Upper lobe of left lung (tissue), 6 donors: ENCODE measurements around the gene COL28A1. TPM values are rescaled to one million over a fixed set of nuclear protein-coding genes. Genes with fewer than 3 reads are reported as not detected.

Experiments used
- ATAC-seq, 2 donors: fragments of 200-7000 bp; cut with Tn5 transposase; one replicate each; pipeline ENCODE4 v1.9.1; 2022; ENCODE audit warnings: mild to moderate bottlenecking in 2 of 2, moderate library complexity in 2 of 2; ENCODE audit not compliant: low FRiP score in 2 of 2
- DNase-seq, 2 donors: peaks; one replicate each; pipeline ENCODE4 v3.0.0-alpha.2; 2019 to 2020
- H3K27ac ChIP-seq, 4 donors: fragments of 200-600 bp; sonication (generic); one replicate each; pipeline ENCODE4 v1.5.1; 2016 to 2019
- H3K27me3 ChIP-seq, 4 donors: fragments of 200-600 bp; sonication (generic); one replicate each; pipeline ENCODE4 v1.5.1; 2017 to 2019
- H3K36me3 ChIP-seq, 4 donors: fragments of 200-600 bp; sonication (generic); one replicate each; pipeline ENCODE4 v1.5.1; 2016 to 2019
- H3K4me1 ChIP-seq, 4 donors: fragments of 200-600 bp; sonication (generic); one replicate each; pipeline ENCODE4 v1.5.1; 2018 to 2019
- H3K4me3 ChIP-seq, 4 donors: fragments of 200-600 bp; sonication (generic); one replicate each; pipeline ENCODE4 v1.5.1; 2017 to 2019; ENCODE audit warnings: mild to moderate bottlenecking in 2 of 4, moderate library complexity in 1 of 4
- H3K9me3 ChIP-seq, 4 donors: fragments of 200-600 bp; sonication (generic); one replicate each; pipeline ENCODE4 v1.5.1; 2018 to 2019
- CTCF ChIP-seq, 6 experiments: fragments of 450-650 bp in 4 of 6; fragments of 200-600 bp in 2 of 6; sonication (generic) in 2 of 6; IDR thresholded peaks; one replicate each; pipeline ENCODE4 v1.5.1; 2016 to 2019; ENCODE audit warnings: antibody characterized with exemption in 6 of 6
- EP300 ChIP-seq, 4 donors: sonication (generic); formaldehyde crosslinking; IDR thresholded peaks; one replicate each; pipeline ENCODE4 v1.5.1; 2017; ENCODE audit warnings: antibody characterized with exemption in 4 of 4, control low read depth in 2 of 4
- POLR2A ChIP-seq, 4 donors: fragments of 450-650 bp; IDR thresholded peaks; one replicate each; pipeline ENCODE4 v1.5.1; 2016 to 2017; ENCODE audit warnings: antibody characterized with exemption in 4 of 4, mild to moderate bottlenecking in 2 of 4
- POLR2AphosphoS5 ChIP-seq, 2 donors: sonication (generic); formaldehyde crosslinking; IDR thresholded peaks; one replicate each; pipeline ENCODE4 v1.5.1; 2017; ENCODE audit warnings: antibody characterized with exemption in 2 of 2
- WGBS, 2 donors: methylation state at CpG; one replicate each; pipeline ENCODE4 v1.1.5; 2017 to 2018; 5-methylcytosine and 5-hydroxymethylcytosine counted together
- total RNA-seq, 6 donors: library from RNA; depleted of rRNA in 4 of 6; stranded (reverse); fragments of >200 nt in 4 of 6; gene quantifications; one replicate each; pipeline versions ENCODE4 v1.1.0 to v1.2.1, GENCODE V29; 2016 to 2021
- donor health status: DM: no; HTN: no; CAD: no; lungs with moderate emphysema.
- donor health status: DM: no; HTN: yes; CAD: no; lungs with severe emphysema.

Gene COL28A1
- total RNA-seq, 6 donors from 2014 or later, result 1.5 to 14.7 (median 4.3) TPM

DNA sequence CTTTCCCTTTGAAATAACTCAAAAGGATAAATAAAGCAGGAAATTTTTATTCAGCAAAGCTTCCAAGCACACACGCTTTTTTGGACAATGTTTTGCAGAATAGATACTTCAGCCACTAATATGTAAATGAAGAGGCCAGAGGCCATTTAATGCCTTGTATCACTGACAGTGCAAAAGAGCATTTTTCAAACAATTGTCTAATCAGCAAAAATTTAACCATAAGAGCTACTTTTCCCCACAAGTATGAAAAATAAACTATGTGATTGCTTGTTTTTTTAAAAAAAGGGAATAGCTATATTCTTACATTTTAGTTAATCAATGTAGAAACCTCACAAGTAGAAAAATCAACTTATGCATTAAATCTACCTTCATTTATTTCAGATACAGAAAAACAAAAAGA is 99.7 kb downstream of the COL28A1 start:
- ATAC-seq, result no peak
- WGBS, 2 donors, result 93 to 100% methylated on average over 1 of the region's 1 CpG
- no peak overlapping the region for H3K4me3 ChIP-seq
- H3K27me3 ChIP-seq, result no peaks in the 10 kb centered on the region
- TF ChIP-seq POLR2A (IDR thresholded peaks at IDR 0.05), result no peak
- no peak for TF ChIP-seq CTCF (IDR thresholded peaks at IDR 0.05)
- no peak for TF ChIP-seq POLR2AphosphoS5 (IDR thresholded peaks at IDR 0.05)
- TF ChIP-seq EP300 (IDR thresholded peaks at IDR 0.05), result no peak
- no peaks in the 10 kb centered on the region for H3K9me3 ChIP-seq
- H3K4me1 ChIP-seq, result no peaks in the 10 kb centered on the region
- no peak for DNase-seq
- no peaks in the 10 kb centered on the region for H3K36me3 ChIP-seq
- H3K27ac ChIP-seq, result no peak overlapping the region

DNA sequence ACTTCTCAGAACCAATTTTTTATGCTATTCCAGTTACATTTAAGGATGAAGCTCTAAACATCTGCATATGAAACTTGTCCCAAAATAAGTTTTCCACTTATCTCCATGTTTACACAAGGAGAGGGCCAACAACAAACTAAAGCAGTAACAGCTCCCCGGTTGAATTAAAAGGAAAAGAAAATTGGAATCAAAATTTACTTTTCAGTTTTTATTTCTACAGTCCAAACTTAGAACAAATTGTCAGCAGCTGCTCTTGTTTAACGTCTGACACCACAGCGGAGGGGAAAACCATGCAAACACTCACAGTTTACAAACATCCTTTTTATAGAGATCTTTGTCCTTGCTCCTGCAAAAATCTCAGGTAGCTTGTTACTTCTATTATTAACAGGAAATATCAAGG is 101.3 kb downstream of the COL28A1 start:
- no peak overlapping the region for H3K27ac ChIP-seq
- 41 to 56% methylated on average over 3 of the region's 3 CpGs for WGBS, 2 donors
- ATAC-seq (no peak), DNase-seq (no peak)
- H3K4me1 ChIP-seq, result no peaks in the 10 kb centered on the region
- TF ChIP-seq POLR2AphosphoS5 (IDR thresholded peaks at IDR 0.05) (no peak), CTCF (IDR thresholded peaks at IDR 0.05) (no peak), POLR2A (IDR thresholded peaks at IDR 0.05) (no peak), EP300 (IDR thresholded peaks at IDR 0.05) (no peak)
- no peaks in the 10 kb centered on the region for H3K27me3 ChIP-seq
- H3K36me3 ChIP-seq, result no peaks in the 10 kb centered on the region
- H3K4me3 ChIP-seq, result no peak overlapping the region
- H3K9me3 ChIP-seq, result no peaks in the 10 kb centered on the region

GRCh38 chr7:7433811-7434210 is 101.9 kb downstream of the COL28A1 start:
- no peaks in the 10 kb centered on the region for H3K9me3 ChIP-seq
- 61 to 74% methylated on average over 1 of the region's 1 CpG for WGBS, 2 donors
- no peaks in the 10 kb centered on the region for H3K27me3 ChIP-seq
- H3K4me1 ChIP-seq, result no peaks in the 10 kb centered on the region
- no peak for ATAC-seq
- no peaks in the 10 kb centered on the region for H3K36me3 ChIP-seq
- H3K4me3 ChIP-seq, result no peak overlapping the region
- H3K27ac ChIP-seq, result no peak overlapping the region
- no peak for TF ChIP-seq EP300 (IDR thresholded peaks at IDR 0.05)
- TF ChIP-seq POLR2AphosphoS5 (IDR thresholded peaks at IDR 0.05), result no peak
- no peak for TF ChIP-seq POLR2A (IDR thresholded peaks at IDR 0.05)
- no peak for TF ChIP-seq CTCF (IDR thresholded peaks at IDR 0.05)
- no peak for DNase-seq

DNA sequence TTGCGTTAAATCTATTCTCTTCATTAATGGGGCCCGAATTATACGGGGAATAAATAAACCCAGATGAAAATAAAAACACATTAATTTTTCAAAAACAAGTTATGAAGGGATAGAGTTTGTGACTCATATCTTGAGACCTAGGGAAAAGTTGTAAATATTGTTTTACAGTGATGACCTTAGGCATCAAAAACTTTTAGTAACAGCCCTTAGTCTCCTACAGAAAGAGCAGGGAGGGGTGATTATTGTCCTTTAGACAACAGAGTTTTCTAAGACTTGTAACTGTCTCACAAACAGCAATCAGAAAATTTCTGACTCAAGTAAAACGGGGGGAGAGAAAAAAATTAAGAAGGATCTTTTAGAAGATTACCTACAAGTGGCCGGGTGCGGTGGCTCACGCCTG is 102.7 kb downstream of the COL28A1 start:
- TF ChIP-seq POLR2AphosphoS5 (IDR thresholded peaks at IDR 0.05) (no peak), POLR2A (IDR thresholded peaks at IDR 0.05) (no peak), EP300 (IDR thresholded peaks at IDR 0.05) (no peak), CTCF (IDR thresholded peaks at IDR 0.05) (no peak)
- no peak overlapping the region for H3K4me3 ChIP-seq
- H3K27ac ChIP-seq, result no peak overlapping the region
- 95 to 96% methylated on average over 7 of the region's 7 CpGs for WGBS, 2 donors
- H3K9me3 ChIP-seq, result no peaks in the 10 kb centered on the region
- DNase-seq (no peak), ATAC-seq (no peak)
- H3K4me1 ChIP-seq, result no peaks in the 10 kb centered on the region
- H3K27me3 ChIP-seq, result no peaks in the 10 kb centered on the region
- no peaks in the 10 kb centered on the region for H3K36me3 ChIP-seq

GRCh38 chr7:7428806-7429205 is 106.9 kb downstream of the COL28A1 start:
- whole genome bisulfite sequencing, 2 donors, result 79 to 85% methylated on average over 4 of the region's 4 CpGs
- no peak overlapping the region for H3K4me3 ChIP-seq
- DNase-seq (no peak), ATAC-seq (no peak)
- no peaks in the 10 kb centered on the region for H3K9me3 ChIP-seq
- H3K27ac ChIP-seq, result no peak overlapping the region
- H3K4me1 ChIP-seq, result peaks cover 0 to 5% (median 0%) of the 10 kb centered on the region in 4 donors
- no peaks in the 10 kb centered on the region for H3K36me3 ChIP-seq
- no peaks in the 10 kb centered on the region for H3K27me3 ChIP-seq
- TF ChIP-seq POLR2AphosphoS5 (IDR thresholded peaks at IDR 0.05), result no peak
- no peak for TF ChIP-seq POLR2A (IDR thresholded peaks at IDR 0.05)
- TF ChIP-seq CTCF (IDR thresholded peaks at IDR 0.05), result no peak
- TF ChIP-seq EP300 (IDR thresholded peaks at IDR 0.05), result no peak
